ENCODE measurements around the gene FKBP14. TPM values are rescaled to one million over a fixed set of nuclear protein-coding genes. Genes with fewer than 3 reads are reported as not detected.
"Not testable (repeated sequence)": the region's sequence is repeated elsewhere in the genome, so short reads cannot be mapped to it uniquely, and the experiment has no call there.

Gene FKBP14
- total and polyA plus RNA-seq, 7 donors = 0.97 to 5.0 (median 4.1) TPM

DNA sequence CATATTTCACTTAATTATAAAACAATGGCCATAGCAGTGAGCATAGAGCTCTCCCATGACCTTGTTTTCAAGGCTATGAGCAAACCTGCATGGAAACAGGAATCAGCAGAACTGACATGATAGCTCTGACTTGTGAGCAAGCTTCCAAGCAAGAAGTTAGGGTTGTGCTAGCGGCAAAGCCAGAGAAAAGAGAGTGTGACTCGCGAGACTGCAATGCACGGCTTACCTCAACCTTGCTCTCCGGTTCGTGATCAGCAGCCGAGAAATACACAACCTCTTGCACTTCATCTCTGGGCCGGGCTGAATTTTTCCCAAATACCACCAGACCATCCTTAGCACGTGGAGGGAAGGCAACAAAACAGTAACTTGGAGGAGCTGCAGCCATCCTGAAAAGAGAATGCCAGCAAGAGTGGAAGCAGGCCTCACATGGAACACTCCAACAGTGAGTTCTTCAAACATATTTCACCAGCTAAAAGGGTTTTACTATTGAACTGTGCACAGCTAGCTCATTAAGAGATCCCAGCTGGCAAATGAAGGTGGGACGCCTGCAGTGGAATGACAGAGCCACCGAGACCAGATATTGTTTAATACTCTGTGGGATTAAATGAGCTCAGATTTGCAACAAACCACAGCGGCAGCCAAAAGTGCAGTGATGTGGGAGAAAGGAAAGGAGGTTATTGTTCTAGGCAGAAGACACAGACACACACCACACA is 57.7 kb downstream of the FKBP14 start:
- no peak overlapping the region for H3K4me3 ChIP-seq
- DNase-seq = no peak
- no peak for TF ChIP-seq CTCF (IDR thresholded peaks at IDR 0.05)
- H3K27me3 ChIP-seq (ENCODE audit: insufficient read depth in 3 of 3, low read length in 2 of 3) = no peaks in the 10 kb centered on the region
- H3K36me3 ChIP-seq (ENCODE audit: insufficient read depth in 1 of 2, low read depth in 1 of 2) = no peaks in the 10 kb centered on the region
- no peaks in the 10 kb centered on the region for H3K4me1 ChIP-seq
- intact Hi-C loops (cut with DNase I) = no loop called here
- WGBS, 3 donors = 78 to 85% (median 79%) methylated on average over 12 of the region's 12 CpGs
- no peak for ATAC-seq
- no peaks in the 10 kb centered on the region for H3K9me3 ChIP-seq
- H3K27ac ChIP-seq = no peak overlapping the region

DNA sequence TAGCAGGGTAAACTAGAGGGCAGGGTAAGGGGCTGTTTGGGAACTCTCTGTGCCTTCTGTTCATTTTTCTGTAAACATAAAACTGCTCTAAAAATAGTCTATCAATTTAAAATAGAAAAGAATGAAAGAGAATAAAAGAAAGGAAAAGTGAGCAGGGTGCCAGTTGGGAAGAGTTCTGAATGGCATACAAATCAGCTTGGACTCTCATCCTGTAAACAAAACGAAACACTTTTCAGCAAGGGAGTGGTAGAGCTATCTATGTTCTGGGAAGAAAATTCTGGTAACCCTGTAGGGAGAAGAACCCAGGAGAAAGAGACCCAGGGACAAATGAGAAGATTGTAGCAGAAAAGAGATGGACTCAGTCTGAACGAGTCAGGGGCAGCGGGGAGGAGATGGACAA is 61.5 kb downstream of the FKBP14 start:
- H3K27me3 ChIP-seq (ENCODE audit: insufficient read depth in 3 of 3, low read length in 2 of 3) = no peaks in the 10 kb centered on the region
- no peak overlapping the region for H3K27ac ChIP-seq
- H3K4me3 ChIP-seq = no peak overlapping the region
- intact Hi-C loops (cut with DNase I) = no loop called here
- no peak for TF ChIP-seq CTCF (IDR thresholded peaks at IDR 0.05)
- no peaks in the 10 kb centered on the region for H3K9me3 ChIP-seq
- DNase-seq = no peak
- no peaks in the 10 kb centered on the region for H3K36me3 ChIP-seq (ENCODE audit: insufficient read depth in 1 of 2, low read depth in 1 of 2)
- 68 to 74% (median 73%) methylated on average over 3 of the region's 3 CpGs for WGBS, 3 donors
- ATAC-seq = no peak
- H3K4me1 ChIP-seq = no peaks in the 10 kb centered on the region

- H3K36me3 ChIP-seq (ENCODE audit: insufficient read depth in 1 of 2, low read depth in 1 of 2) = no peaks in the 10 kb centered on the region
- no peaks in the 10 kb centered on the region for H3K4me1 ChIP-seq
- intact Hi-C loops (cut with DNase I) = no loop called here
- ATAC-seq = no peak
- WGBS, 3 donors = 95 to 100% (median 97%) methylated on average over 1 of the region's 1 CpG
- no peaks in the 10 kb centered on the region for H3K27me3 ChIP-seq (ENCODE audit: insufficient read depth in 3 of 3, low read length in 2 of 3)
- no peaks in the 10 kb centered on the region for H3K9me3 ChIP-seq
- no peak for DNase-seq
- no peak overlapping the region for H3K27ac ChIP-seq
- H3K4me3 ChIP-seq = no peak overlapping the region
- TF ChIP-seq CTCF (IDR thresholded peaks at IDR 0.05) = no peak
These were observed 64.5 kb downstream of the FKBP14 start for GRCh38 chr7:29962035-29962434.

- H3K27me3 ChIP-seq (ENCODE audit: insufficient read depth in 3 of 3, low read length in 2 of 3); DNase-seq; H3K4me3 ChIP-seq; intact Hi-C loops (cut with DNase I); H3K9me3 ChIP-seq; H3K27ac ChIP-seq; H3K4me1 ChIP-seq; H3K36me3 ChIP-seq (ENCODE audit: insufficient read depth in 1 of 2, low read depth in 1 of 2); ATAC-seq: not testable (repeated sequence)
- WGBS, 3 donors = 96 to 98% (median 96%) methylated on average over 4 to 19 of the region's 19 CpGs
These were observed 64.9 kb downstream of the FKBP14 start for GRCh38 chr7:29961611-29962010.

Other genes with a start within 250 kb of the FKBP14 start
- gene WIPF3, start 220.2 kb downstream of the FKBP14 start, total RNA-seq = 10 to 100 TPM; 18.5 to 30.7 (median 23.8) TPM
- gene WIPF3, start 220.2 kb downstream of the FKBP14 start, polyA plus RNA-seq = 10 to 100 TPM in 1 of 3 donors, 1 to 10 TPM in 2; 3.3 to 17.4 (median 8.9) TPM
- gene SCRN1, start 36.9 kb downstream of the FKBP14 start, total RNA-seq = 1 to 10 TPM; 2.6 to 6.7 (median 3.3) TPM
- 1 to 10 TPM in 2 of 3 donors, under 1 TPM in 1; 0.80 to 1.3 (median 1.2) TPM for gene SCRN1, start 36.9 kb downstream of the FKBP14 start, polyA plus RNA-seq
- gene PLEKHA8, start 1.7 kb upstream of the FKBP14 start, total RNA-seq = 1 to 10 TPM; 3.7 to 4.0 (median 3.7) TPM
- 1 to 10 TPM; 1.3 to 3.0 (median 1.5) TPM for gene PLEKHA8, start 1.7 kb upstream of the FKBP14 start, polyA plus RNA-seq
- gene MTURN, start 108.3 kb upstream of the FKBP14 start, total RNA-seq = 10 to 100 TPM; 17.6 to 68.6 (median 36.9) TPM
- gene MTURN, start 108.3 kb upstream of the FKBP14 start, polyA plus RNA-seq = 10 to 100 TPM in 2 of 3 donors, 1 to 10 TPM in 1; 7.1 to 12.5 (median 10.2) TPM

Measured in psoas muscle (tissue), 8 donors.